CD4-positive, alpha-beta T cell treated with Interferon gamma for 1 hour (primary cell): ENCODE measurements around the gene CEP170B.
A peak's percentile ranks its signal among the peaks of the same experiment; 100 is the strongest.
"Not testable (repeated sequence)": the region's sequence is repeated elsewhere in the genome, so short reads cannot be mapped to it uniquely, and the experiment has no call there.

ENCODE experiments used
- DNase-seq: peaks from one replicate; pipeline ENCODE4 v3.0.0-alpha.2; 2020

CEP170B gene

GRCh38 chr14:104919152-104919992 is 54.3 kb downstream of the CEP170B start:
- not testable (repeated sequence) for DNase-seq

- DNase-seq, result no peak
Measured at GRCh38 chr14:104919993-104920315, 54.9 kb downstream of the CEP170B start.

- DNase-seq, result no peak
Measured at GRCh38 chr14:104923640-104924420, 58.8 kb downstream of the CEP170B start.

- DNase-seq, result peak; percentile 35
Measured at GRCh38 chr14:104924421-104925213, 59.5 kb downstream of the CEP170B start, which contains the start of gene PLD4. Gene PLD4 (plus strand): TSS chr14:104924879. CDS start chr14:104927141, 2,262 bp downstream.

- no peak for DNase-seq
Measured at GRCh38 chr14:104925214-104925854, 60.3 kb downstream of the CEP170B start.

- no peak for DNase-seq
Measured at GRCh38 chr14:104925855-104926609, 61.0 kb downstream of the CEP170B start.

GRCh38 chr14:104926619-104927431 is 61.8 kb downstream of the CEP170B start:
- peak; percentile 49 for DNase-seq

- DNase-seq, result no peak
Measured at GRCh38 chr14:104927432-104927816, 62.4 kb downstream of the CEP170B start.

- no peak for DNase-seq
Measured at GRCh38 chr14:104927901-104928300, 62.8 kb downstream of the CEP170B start.

- DNase-seq, result no peak
Measured at GRCh38 chr14:104928391-104929133, 63.5 kb downstream of the CEP170B start.

GRCh38 chr14:104929268-104930230 is 64.5 kb downstream of the CEP170B start:
- DNase-seq, result no peak

- DNase-seq, result no peak
Measured at GRCh38 chr14:104930526-104931303, 65.6 kb downstream of the CEP170B start.

- DNase-seq, result no peak
Measured at GRCh38 chr14:104931304-104931770, 66.3 kb downstream of the CEP170B start.

GRCh38 chr14:104931771-104932675 is 67.0 kb downstream of the CEP170B start:
- no peak for DNase-seq

GRCh38 chr14:104932676-104933631 is 67.9 kb downstream of the CEP170B start:
- DNase-seq, result peak; percentile 76
